Breast epithelium (tissue), 4 donors: ENCODE measurements around the gene UBE2L3. TPM values are rescaled to one million over a fixed set of nuclear protein-coding genes. Genes with fewer than 3 reads are reported as not detected.
"Not testable (repeated sequence)": the region's sequence is repeated elsewhere in the genome, so short reads cannot be mapped to it uniquely, and the experiment has no call there.

Experiments
- DNase-seq, 2 donors: peaks; one replicate each; pipeline ENCODE4 v3.0.0-alpha.2; 2019; ENCODE audit warnings: low spot score in 2 of 2
- H3K27ac ChIP-seq, 2 donors: fragments of 200-600 bp; sonication (generic) in 1 of 2; one replicate each; pipeline ENCODE4 v1.5.1; 2016 to 2019; ENCODE audit warnings: mild to moderate bottlenecking in 1 of 2
- H3K27me3 ChIP-seq, 2 donors: fragments of 200-600 bp; sonication (generic) in 1 of 2; one replicate each; pipeline versions ENCODE4 v1.5.1 to v1.6.0; 2017 to 2019; ENCODE audit warnings: control low read depth in 1 of 2, mild to moderate bottlenecking in 1 of 2
- H3K36me3 ChIP-seq: fragments of 200-600 bp; one replicate; pipeline ENCODE4 v1.5.1; 2019
- H3K4me1 ChIP-seq, 2 donors: fragments of 200-600 bp; sonication (generic); one replicate each; pipeline ENCODE4 v1.5.1; 2016 to 2019; ENCODE audit warnings: control low read depth in 1 of 2
- H3K4me3 ChIP-seq, 3 donors: fragments of 200-600 bp; sonication (generic); 1 replicate in 2 of 3; 2 replicates in 1 of 3; pipeline ENCODE4 v1.5.1; 2016 to 2019; ENCODE audit warnings: mild to moderate bottlenecking in 3 of 3, moderate library complexity in 2 of 3
- H3K9me3 ChIP-seq, 2 donors: fragments of 200-600 bp; sonication (generic) in 1 of 2; one replicate each; pipeline ENCODE4 v1.5.1; 2016 to 2019; ENCODE audit warnings: control low read depth in 1 of 2
- CTCF ChIP-seq, 3 donors: fragments of 450-650 bp; IDR thresholded peaks; one replicate each; pipeline ENCODE4 v1.5.1; 2016 to 2017; ENCODE audit warnings: antibody characterized with exemption in 3 of 3, mild to moderate bottlenecking in 3 of 3, moderate library complexity in 3 of 3
- POLR2A ChIP-seq: fragments of 450-650 bp; IDR thresholded peaks from one replicate; pipeline ENCODE4 v1.6.1; 2016; ENCODE audit warnings: antibody characterized with exemption, mild to moderate bottlenecking, moderate library complexity
- POLR2AphosphoS5 ChIP-seq, 3 donors: sonication (generic); formaldehyde crosslinking; IDR thresholded peaks; one replicate each; pipeline ENCODE4 v1.6.1; 2017; ENCODE audit warnings: antibody characterized with exemption in 3 of 3
- intact Hi-C: fragments of 100-400 bp; cut with DNase I; formaldehyde crosslinking; loops from one replicate; pipeline ENCODE4 v1.15.1; 2023; ENCODE audit warnings: low total_unique reads
- total RNA-seq, 3 donors: library from RNA; depleted of rRNA; stranded (reverse); fragments of >200 nt; gene quantifications; one replicate each; pipeline ENCODE4 v1.1.0, GENCODE V29; 2016

Gene UBE2L3
- total RNA-seq, 3 donors from 2014 or later, result 34.1 to 40.8 (median 38.3) TPM

- Histone ChIP-seq H3K27ac (no peak overlapping the region), H3K4me1 (peaks cover under 1 to 10% of the 10 kb centered on the region in 2 donors), H3K27me3 (no peaks in the 10 kb centered on the region), H3K4me3 (no peak overlapping the region), H3K36me3 (no peaks in the 10 kb centered on the region), H3K9me3 (no peaks in the 10 kb centered on the region)
- TF ChIP-seq CTCF (IDR thresholded peaks at IDR 0.05), result no peak
- TF ChIP-seq POLR2AphosphoS5 (IDR thresholded peaks at IDR 0.05), result no peak
- TF ChIP-seq POLR2A, result no peak
- DNase-seq, result no peak
- intact Hi-C loops, result no loop called here
Measured at GRCh38 chr22:21579474-21579851, 11.9 kb downstream of the UBE2L3 start.

- H3K36me3 ChIP-seq, DNase-seq, H3K27ac ChIP-seq, H3K27me3 ChIP-seq, H3K4me1 ChIP-seq, H3K4me3 ChIP-seq, H3K9me3 ChIP-seq, intact Hi-C loops: not testable (repeated sequence)
Measured at GRCh38 chr22:21580623-21581007, 13.1 kb downstream of the UBE2L3 start.

GRCh38 chr22:21581009-21581713 lies 13.6 kb downstream of the UBE2L3 start:
- H3K9me3 ChIP-seq, H3K36me3 ChIP-seq, DNase-seq, H3K4me1 ChIP-seq, intact Hi-C loops, H3K27ac ChIP-seq, H3K4me3 ChIP-seq, H3K27me3 ChIP-seq: not testable (repeated sequence)

- Histone ChIP-seq H3K36me3 (no peaks in the 10 kb centered on the region), H3K4me1 (peaks cover 0 to 10% of the 10 kb centered on the region in 2 donors), H3K9me3 (no peaks in the 10 kb centered on the region), H3K4me3 (no peak overlapping the region), H3K27me3 (no peaks in the 10 kb centered on the region), H3K27ac (peak overlapping the region in 1 of 2 donors; percentile 7)
- TF ChIP-seq POLR2A (no peak), POLR2AphosphoS5 (IDR thresholded peaks at IDR 0.05) (no peak), CTCF (IDR thresholded peaks at IDR 0.05) (no peak)
- DNase-seq, result no peak
- intact Hi-C loops, result no loop called here
Measured at GRCh38 chr22:21582801-21583740, 15.6 kb downstream of the UBE2L3 start.

GRCh38 chr22:21585389-21585788 lies 17.9 kb downstream of the UBE2L3 start:
- no peak for TF ChIP-seq POLR2A
- TF ChIP-seq POLR2AphosphoS5 (IDR thresholded peaks at IDR 0.05), result no peak
- TF ChIP-seq CTCF (IDR thresholded peaks at IDR 0.05), result no peak
- Histone ChIP-seq H3K4me3 (no peak overlapping the region), H3K27ac (no peak overlapping the region), H3K4me1 (peaks cover 0 to under 1% of the 10 kb centered on the region in 2 donors), H3K27me3 (no peaks in the 10 kb centered on the region), H3K9me3 (no peaks in the 10 kb centered on the region), H3K36me3 (no peaks in the 10 kb centered on the region)
- intact Hi-C loops, result no loop called here
- DNase-seq, result no peak
